ENCODE measurements around the gene ITPK1.

- TF ChIP-seq CTCF (IDR thresholded peaks at IDR 0.05) (no peak), POLR2A (IDR thresholded peaks at IDR 0.05) (no peak)
These were observed 47.8 kb upstream of the ITPK1 start for GRCh38 chr14:93163564-93163963.

Measured in breast epithelium (tissue), 3 donors.